Bronchial epithelial cell (primary cell): Measurements from ENCODE around the gene TFIP11. TPM values are rescaled to one million over a fixed set of nuclear protein-coding genes. Genes with fewer than 3 reads are reported as not detected.

Experiments
- DNase-seq: peaks from one replicate; pipeline ENCODE4 v3.0.0-alpha.2; 2010; ENCODE audit warnings: low read depth
- FAIRE-seq: peaks from 2 replicates; lab custom pipeline; 2011; peaks lifted over from hg19 to GRCh38; lab: Jason Lieb, UNC
- H3K27me3 ChIP-seq: 2 replicates; pipeline ENCODE4 v1.5.1; 2011; ENCODE audit warnings: low read length; ENCODE audit not compliant: control insufficient read depth, insufficient read depth
- H3K36me3 ChIP-seq: 2 replicates; pipeline ENCODE4 v1.5.1; 2011; ENCODE audit warnings: low read length; ENCODE audit not compliant: control insufficient read depth, insufficient read depth
- H3K4me3 ChIP-seq: 2 replicates; pipeline ENCODE4 v1.5.1; 2011; ENCODE audit warnings: mild to moderate bottlenecking, low read depth, low read length, control low read depth
- total RNA-seq: library from RNA; depleted of rRNA; stranded (reverse); fragments of >200 nt; gene quantifications from 2 replicates; pipeline ENCODE4 v1.2.1, GENCODE V29; 2014
- TF ChIP-seq, protein P1 (sequence below): IDR thresholded peaks from 2 replicates; pipeline ENCODE4 v1.5.1; 2011; ENCODE audit warnings: mild to moderate bottlenecking, moderate library complexity, low read length, control low read depth, inconsistent platforms; ENCODE audit not compliant: insufficient read depth, severe bottlenecking

TFIP11 gene
- total RNA-seq, 1 donor from 2014 or later: 36.9 TPM

DNA sequence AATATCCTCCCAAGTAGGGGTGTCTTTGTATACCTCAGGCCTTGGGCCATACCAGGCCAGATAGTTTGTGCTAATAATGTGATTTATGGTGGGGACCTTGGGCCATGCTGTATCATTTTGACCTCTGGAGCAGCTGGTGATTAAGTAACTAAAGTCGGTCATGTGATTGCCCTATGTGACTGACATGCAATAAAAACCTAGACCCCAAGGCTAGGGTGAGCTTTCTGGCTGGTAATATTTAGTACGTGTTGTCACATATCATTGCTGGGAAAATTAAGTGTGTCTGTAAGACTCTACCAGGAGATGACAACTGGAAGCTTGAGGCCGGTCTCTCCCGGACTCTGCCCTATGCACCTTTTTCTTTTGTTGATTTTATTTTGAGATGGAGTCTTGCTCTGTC is 12.6 kb upstream of the TFIP11 start:
- Histone ChIP-seq H3K36me3 (peaks cover 7% of the 10 kb centered on the region), H3K27me3 (no peaks in the 10 kb centered on the region), H3K4me3 (no peak overlapping the region)
- DNase-seq: no peak
- no peak for FAIRE-seq
- TF ChIP-seq, protein P1, sequence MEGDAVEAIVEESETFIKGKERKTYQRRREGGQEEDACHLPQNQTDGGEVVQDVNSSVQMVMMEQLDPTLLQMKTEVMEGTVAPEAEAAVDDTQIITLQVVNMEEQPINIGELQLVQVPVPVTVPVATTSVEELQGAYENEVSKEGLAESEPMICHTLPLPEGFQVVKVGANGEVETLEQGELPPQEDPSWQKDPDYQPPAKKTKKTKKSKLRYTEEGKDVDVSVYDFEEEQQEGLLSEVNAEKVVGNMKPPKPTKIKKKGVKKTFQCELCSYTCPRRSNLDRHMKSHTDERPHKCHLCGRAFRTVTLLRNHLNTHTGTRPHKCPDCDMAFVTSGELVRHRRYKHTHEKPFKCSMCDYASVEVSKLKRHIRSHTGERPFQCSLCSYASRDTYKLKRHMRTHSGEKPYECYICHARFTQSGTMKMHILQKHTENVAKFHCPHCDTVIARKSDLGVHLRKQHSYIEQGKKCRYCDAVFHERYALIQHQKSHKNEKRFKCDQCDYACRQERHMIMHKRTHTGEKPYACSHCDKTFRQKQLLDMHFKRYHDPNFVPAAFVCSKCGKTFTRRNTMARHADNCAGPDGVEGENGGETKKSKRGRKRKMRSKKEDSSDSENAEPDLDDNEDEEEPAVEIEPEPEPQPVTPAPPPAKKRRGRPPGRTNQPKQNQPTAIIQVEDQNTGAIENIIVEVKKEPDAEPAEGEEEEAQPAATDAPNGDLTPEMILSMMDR: no peak

DNA sequence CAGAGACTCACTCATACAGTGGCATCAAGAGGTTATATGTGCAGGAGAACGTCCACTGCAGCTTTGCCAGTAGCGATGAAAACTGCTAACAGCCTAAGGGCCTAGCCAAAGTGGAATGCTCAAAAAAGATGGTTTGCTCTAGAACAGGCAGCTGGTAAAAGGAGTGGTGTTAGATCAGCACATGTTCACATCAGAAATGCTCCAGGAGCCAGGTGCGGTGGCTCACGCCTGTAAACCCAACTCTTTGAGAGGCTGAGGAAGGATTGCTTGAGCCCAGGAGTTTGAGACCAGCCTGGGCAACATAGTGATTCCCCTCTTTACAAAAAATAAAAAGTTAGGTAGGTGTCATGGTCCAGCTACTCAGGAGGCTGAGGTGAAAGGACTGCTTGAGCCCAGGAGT is 10.3 kb upstream of the TFIP11 start:
- FAIRE-seq (no peak), DNase-seq (no peak)
- H3K4me3 ChIP-seq: no peak overlapping the region
- TF ChIP-seq, protein P1: no peak
- peaks cover 4% of the 10 kb centered on the region for H3K36me3 ChIP-seq
- H3K27me3 ChIP-seq: no peaks in the 10 kb centered on the region

DNA sequence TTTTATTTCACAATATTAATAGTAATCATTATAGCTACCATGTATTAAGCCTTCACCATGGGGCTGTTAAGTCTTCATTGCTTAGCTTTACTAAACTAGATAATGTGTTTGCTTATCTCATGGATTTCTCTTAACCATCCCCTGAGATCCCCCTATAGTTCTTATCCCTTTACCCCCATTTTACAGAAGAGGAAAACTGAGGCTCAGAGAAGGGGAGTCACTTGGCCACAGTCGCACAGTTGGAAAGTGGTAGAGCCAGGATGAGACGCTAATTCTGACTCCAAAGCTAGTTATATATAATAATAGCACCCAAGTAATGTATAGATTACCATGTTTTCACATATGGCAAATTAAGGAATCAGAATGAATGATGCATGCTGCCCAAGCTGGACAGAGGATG is 9.7 kb upstream of the TFIP11 start:
- H3K36me3 ChIP-seq: peaks cover 3% of the 10 kb centered on the region
- DNase-seq: no peak
- FAIRE-seq: no peak
- no peaks in the 10 kb centered on the region for H3K27me3 ChIP-seq
- no peak overlapping the region for H3K4me3 ChIP-seq
- TF ChIP-seq, protein P1: no peak

DNA sequence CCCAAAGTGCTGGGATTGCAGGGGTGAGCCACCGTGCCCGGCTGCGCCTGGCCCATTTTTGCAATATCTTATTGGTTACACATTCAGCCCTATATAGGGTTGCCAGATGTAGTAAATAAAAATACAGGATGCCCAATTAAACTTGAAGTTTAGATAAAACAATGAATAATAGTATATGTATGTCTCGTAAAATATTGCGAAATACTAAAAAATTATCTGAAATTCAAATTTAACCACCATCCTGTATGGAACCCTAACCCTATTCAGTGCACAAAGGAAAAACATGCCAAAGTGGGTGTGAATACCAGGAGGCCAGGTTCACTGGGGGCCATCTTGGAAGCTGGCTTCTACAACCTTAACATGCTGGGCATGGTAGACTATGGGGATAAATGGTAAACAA is 5.2 kb upstream of the TFIP11 start:
- no peaks in the 10 kb centered on the region for H3K36me3 ChIP-seq
- H3K4me3 ChIP-seq: no peak overlapping the region
- H3K27me3 ChIP-seq: no peaks in the 10 kb centered on the region
- FAIRE-seq (no peak), DNase-seq (no peak)
- TF ChIP-seq, protein P1: no peak

DNA sequence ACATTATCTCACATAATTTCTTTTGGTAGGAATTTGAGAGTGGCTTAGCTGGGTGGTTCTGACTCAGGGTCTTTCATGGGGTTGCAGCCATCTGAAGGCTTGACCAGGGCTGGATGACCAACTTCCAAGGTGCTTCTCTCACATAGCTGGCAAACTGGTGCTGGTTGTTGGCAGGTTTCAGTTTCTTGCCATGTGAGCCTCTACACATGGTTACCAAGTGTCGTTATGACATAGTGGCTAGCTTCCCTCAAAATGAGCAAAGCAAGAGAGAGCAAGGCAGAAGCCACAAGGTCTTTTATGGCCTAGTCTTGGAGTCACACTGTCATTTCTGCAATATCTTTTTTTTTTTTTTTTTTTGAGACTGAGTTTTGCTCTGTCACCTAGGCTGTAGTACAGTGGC is 4.2 kb upstream of the TFIP11 start:
- TF ChIP-seq, protein P1: no peak

DNA sequence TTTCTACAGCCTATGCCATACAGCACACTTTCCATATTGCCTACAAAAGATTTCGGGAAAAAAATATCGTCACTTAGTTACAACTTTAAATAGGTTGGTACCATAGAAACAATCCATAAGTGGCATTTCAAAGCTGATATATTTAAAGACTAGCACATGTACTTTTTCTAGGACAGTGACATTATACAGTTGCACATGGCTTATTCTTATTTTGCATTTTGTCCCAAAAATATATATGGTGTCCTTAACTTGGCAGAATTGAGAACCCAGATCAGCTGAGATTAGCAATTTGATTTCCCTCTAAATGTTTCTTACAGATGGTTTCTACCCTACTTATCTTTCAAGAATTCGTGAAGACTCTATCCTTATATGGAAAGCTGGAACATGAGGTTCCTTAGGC is 3.7 kb upstream of the TFIP11 start:
- no peak for FAIRE-seq
- TF ChIP-seq, protein P1: no peak
- Histone ChIP-seq H3K4me3 (no peak overlapping the region), H3K27me3 (no peaks in the 10 kb centered on the region), H3K36me3 (no peaks in the 10 kb centered on the region)
- DNase-seq: no peak

More for the DNA sequence above, 4.2 kb upstream of the TFIP11 start:
- Histone ChIP-seq H3K27me3 (no peaks in the 10 kb centered on the region), H3K36me3 (no peaks in the 10 kb centered on the region), H3K4me3 (no peak overlapping the region)
- DNase-seq: no peak
- FAIRE-seq: no peak
